Spinal cord (tissue), 10 donors: Measurements from ENCODE around the gene ANKRD13B. TPM values are rescaled to one million over a fixed set of nuclear protein-coding genes. Genes with fewer than 3 reads are reported as not detected.

ENCODE experiments used
- DNase-seq, 6 donors: peaks; one replicate each; pipeline versions ENCODE4 v3.0.0 to v3.0.0-alpha.2; 2013 to 2015; ENCODE audit warnings: low spot score in 6 of 6, low read depth in 4 of 6
- H3K27ac ChIP-seq: one replicate; pipeline ENCODE4 v1.5.1; 2013; ENCODE audit warnings: low read depth, low read length, control low read depth
- H3K27me3 ChIP-seq: one replicate; pipeline ENCODE4 v1.6.1; 2013; ENCODE audit warnings: low read length; ENCODE audit not compliant: control insufficient read depth, insufficient read depth
- H3K36me3 ChIP-seq: one replicate; pipeline ENCODE4 v1.6.1; 2013; ENCODE audit warnings: low read length; ENCODE audit not compliant: control insufficient read depth, insufficient read depth
- H3K4me1 ChIP-seq: one replicate; pipeline ENCODE4 v1.6.1; 2013; ENCODE audit warnings: low read length; ENCODE audit not compliant: control insufficient read depth, insufficient read depth
- H3K4me3 ChIP-seq: one replicate; pipeline ENCODE4 v1.5.1; 2013; ENCODE audit warnings: low read depth, low read length, control low read depth
- H3K9me3 ChIP-seq: one replicate; pipeline ENCODE4 v1.6.1; 2013; ENCODE audit warnings: low read length; ENCODE audit not compliant: control insufficient read depth, insufficient read depth
- WGBS: methylation state at CpG from one replicate; pipeline ENCODE4 v1.1.5; 2013; ENCODE audit warnings: missing lambda C conversion rate; ENCODE audit not compliant: insufficient coverage; 5-methylcytosine and 5-hydroxymethylcytosine counted together
- polyA plus RNA-seq, 2 donors: library from polyadenylated mRNA; unstranded; fragments of 120-200 nt; gene quantifications; one replicate each; pipeline ENCODE4 v1.2.1, GENCODE V29; 2013; ENCODE audit not compliant: insufficient read length in 2 of 2
- total RNA-seq, 2 donors: library from RNA; depleted of rRNA in 1 of 2; stranded (reverse); fragments of 120-200 nt in 1 of 2; fragments of >200 nt in 1 of 2; gene quantifications; one replicate each; pipeline versions ENCODE4 v1.2.3 to v1.2.4, GENCODE V29; 2013 to 2014
- donor health status: healthy.

ANKRD13B gene
- total and polyA plus RNA-seq, 4 donors = 10.6 to 76.2 (median 38.4) TPM

- 1% methylated on average over 63 of the region's 63 CpGs for WGBS
- peak overlapping the region; percentile 87 for H3K27ac ChIP-seq
- peak in 1 of 6 donors; percentile 29 for DNase-seq
These were observed 25.2 kb upstream of the ANKRD13B start for GRCh38 chr17:29567554-29568330.

GRCh38 chr17:29568331-29569244 is 24.3 kb upstream of the ANKRD13B start, which contains the start of gene TP53I13:
TSS of gene TP53I13 (plus strand) at chr17:29568701. CDS start at chr17:29568759, 58 bp downstream.
- H3K36me3 ChIP-seq = peaks cover 17% of the 10 kb centered on the region
- WGBS = under 1% methylated on average over 83 of the region's 85 CpGs
- peaks cover 32% of the 10 kb centered on the region for H3K27me3 ChIP-seq
- peak within 1 kb of the TSS; percentile 92 for H3K27ac ChIP-seq
- H3K4me1 ChIP-seq = peaks cover 64% of the 10 kb centered on the region
- DNase-seq = peak in 2 of 6 donors; percentile 86 to 93
- peak within 1 kb of the TSS; percentile 83 for H3K4me3 ChIP-seq
- no peaks in the 10 kb centered on the region for H3K9me3 ChIP-seq

More at GRCh38 chr17:29567554-29568330, 25.2 kb upstream of the ANKRD13B start:
- H3K4me3 ChIP-seq = peak overlapping the region; percentile 72
- H3K36me3 ChIP-seq = peaks cover 10% of the 10 kb centered on the region
- H3K4me1 ChIP-seq = peaks cover 59% of the 10 kb centered on the region
- peaks cover 32% of the 10 kb centered on the region for H3K27me3 ChIP-seq
- no peaks in the 10 kb centered on the region for H3K9me3 ChIP-seq

- DNase-seq = no peak
- H3K4me1 ChIP-seq = peaks cover 72% of the 10 kb centered on the region
These were observed 23.5 kb upstream of the ANKRD13B start for GRCh38 chr17:29569245-29569950.

GRCh38 chr17:29570521-29570920 is 22.4 kb upstream of the ANKRD13B start:
- H3K27me3 ChIP-seq = peaks cover 15% of the 10 kb centered on the region
- no peaks in the 10 kb centered on the region for H3K9me3 ChIP-seq
- peaks cover 69% of the 10 kb centered on the region for H3K4me1 ChIP-seq
- no peak for DNase-seq
- H3K4me3 ChIP-seq = no peak overlapping the region
- H3K27ac ChIP-seq = no peak overlapping the region
- H3K36me3 ChIP-seq = peaks cover 36% of the 10 kb centered on the region
- WGBS = 75% methylated on average over 7 of the region's 7 CpGs

More at GRCh38 chr17:29569245-29569950, 23.5 kb upstream of the ANKRD13B start:
- Histone ChIP-seq H3K27ac (peak overlapping the region; percentile 92), H3K27me3 (peaks cover 26% of the 10 kb centered on the region), H3K36me3 (peaks cover 25% of the 10 kb centered on the region), H3K9me3 (no peaks in the 10 kb centered on the region), H3K4me3 (peak overlapping the region; percentile 83)
- WGBS = 56% methylated on average over 11 of the region's 14 CpGs

- H3K4me3 ChIP-seq = no peak overlapping the region
- no peak overlapping the region for H3K27ac ChIP-seq
- DNase-seq = peak in 1 of 6 donors; percentile 0
- whole genome bisulfite sequencing = 100% methylated on average over 4 of the region's 6 CpGs
- peaks cover 5% of the 10 kb centered on the region for H3K27me3 ChIP-seq
- peaks cover 46% of the 10 kb centered on the region for H3K36me3 ChIP-seq
- H3K9me3 ChIP-seq = no peaks in the 10 kb centered on the region
- peaks cover 60% of the 10 kb centered on the region for H3K4me1 ChIP-seq
These were observed 21.4 kb upstream of the ANKRD13B start for GRCh38 chr17:29571486-29571882.

- Histone ChIP-seq H3K4me3 (no peak overlapping the region), H3K27me3 (peaks cover 4% of the 10 kb centered on the region), H3K27ac (no peak overlapping the region), H3K4me1 (peaks cover 64% of the 10 kb centered on the region), H3K36me3 (peaks cover 52% of the 10 kb centered on the region), H3K9me3 (no peaks in the 10 kb centered on the region)
- peak in 1 of 6 donors; percentile 10 for DNase-seq
- 45% methylated on average over 23 of the region's 30 CpGs for WGBS
These were observed 20.9 kb upstream of the ANKRD13B start for GRCh38 chr17:29571883-29572681.

GRCh38 chr17:29572691-29573557 is 20.0 kb upstream of the ANKRD13B start:
- Histone ChIP-seq H3K9me3 (no peaks in the 10 kb centered on the region), H3K27ac (peak overlapping the region; percentile 33), H3K4me1 (peaks cover 64% of the 10 kb centered on the region), H3K36me3 (peaks cover 60% of the 10 kb centered on the region), H3K4me3 (no peak overlapping the region), H3K27me3 (no peaks in the 10 kb centered on the region)
- DNase-seq = peak in 2 of 6 donors; percentile 60 to 76
- WGBS = 11% methylated on average over 47 of the region's 62 CpGs

GRCh38 chr17:29573558-29573869 is 19.4 kb upstream of the ANKRD13B start:
- no peaks in the 10 kb centered on the region for H3K27me3 ChIP-seq
- H3K4me3 ChIP-seq = no peak overlapping the region
- no peaks in the 10 kb centered on the region for H3K9me3 ChIP-seq
- H3K27ac ChIP-seq = no peak overlapping the region
- peaks cover 66% of the 10 kb centered on the region for H3K4me1 ChIP-seq
- no peak for DNase-seq
- peaks cover 66% of the 10 kb centered on the region for H3K36me3 ChIP-seq
- WGBS = 94% methylated on average over 3 of the region's 6 CpGs
